Gastrocnemius medialis (tissue), 4 donors: Measurements from ENCODE around the gene CRELD1. TPM values are rescaled to one million over a fixed set of nuclear protein-coding genes. Genes with fewer than 3 reads are reported as not detected.

ENCODE experiments used
- ATAC-seq, 2 donors: fragments of 150-250 bp; one replicate each; pipeline ENCODE4 v1.9.1; 2016
- DNase-seq, 2 donors: peaks; one replicate each; pipeline ENCODE4 v3.0.0-alpha.2; 2019
- H3K27ac ChIP-seq, 4 donors: fragments of 200-600 bp; sonication (generic); 1 replicate in 1 of 4; 2 replicates in 3 of 4; pipeline ENCODE4 v1.5.1; 2016 to 2018; ENCODE audit warnings: mild to moderate bottlenecking in 2 of 4, moderate library complexity in 1 of 4
- H3K27me3 ChIP-seq, 3 donors: fragments of 200-600 bp; sonication (generic) in 2 of 3; 1 replicate in 1 of 3; 2 replicates in 2 of 3; pipeline versions ENCODE4 v1.5.1 to v1.6.0; 2016 to 2019; ENCODE audit warnings: mild to moderate bottlenecking in 1 of 3, moderate library complexity in 1 of 3
- H3K36me3 ChIP-seq, 2 donors: fragments of 200-600 bp; sonication (generic) in 1 of 2; one replicate each; pipeline ENCODE4 v1.5.1; 2017 to 2018
- H3K4me1 ChIP-seq, 2 donors: fragments of 200-600 bp; sonication (generic) in 1 of 2; one replicate each; pipeline ENCODE4 v1.5.1; 2016 to 2017; ENCODE audit warnings: mild to moderate bottlenecking in 2 of 2
- H3K4me3 ChIP-seq, 4 donors: fragments of 200-600 bp; sonication (generic) in 3 of 4; 1 replicate in 1 of 4; 2 replicates in 3 of 4; pipeline ENCODE4 v1.5.1; 2016 to 2019; ENCODE audit warnings: mild to moderate bottlenecking in 2 of 4
- H3K9me3 ChIP-seq, 3 donors: fragments of 200-600 bp; sonication (generic) in 2 of 3; 1 replicate in 1 of 3; 2 replicates in 2 of 3; pipeline ENCODE4 v1.5.1; 2016 to 2019
- POLR2A ChIP-seq, 2 donors: fragments of 450-650 bp; IDR thresholded peaks; one replicate each; pipeline ENCODE4 v1.6.1; 2017; ENCODE audit warnings: antibody characterized with exemption in 2 of 2, mild to moderate bottlenecking in 2 of 2, moderate library complexity in 2 of 2
- in situ Hi-C, 4 donors: fragments of 200-750 bp; cut with MboI; loops; one replicate each; pipeline versions ENCODE4 v1.15.0 to v1.8.0; 2017; ENCODE audit warnings: low sequenced_read_pairs in 4 of 4
- intact Hi-C: fragments of 100-400 bp; cut with DNase I; formaldehyde crosslinking; loops from one replicate; pipeline ENCODE4 v1.15.1; 2023; ENCODE audit warnings: low total_unique reads
- total RNA-seq, 4 donors: library from RNA; depleted of rRNA; stranded (reverse); fragments of >200 nt; gene quantifications; one replicate each; pipeline versions ENCODE4 v1.1.0 to v1.2.3, GENCODE V29; 2016
- TF ChIP-seq, protein P1 (sequence below), 5 experiments: fragments of 450-650 bp in 3 of 5; fragments of 200-600 bp in 2 of 5; sonication (generic) in 2 of 5; IDR thresholded peaks in 4 of 5; conservative IDR thresholded peaks in 1 of 5; 1 replicate in 4 of 5; 2 replicates in 1 of 5; pipeline ENCODE4 v1.5.1; 2016 to 2019; ENCODE audit warnings: antibody characterized with exemption in 5 of 5, mild to moderate bottlenecking in 3 of 5, moderate library complexity in 3 of 5

CRELD1 gene
- total RNA-seq, 4 donors from 2014 or later: 31.6 to 42.3 (median 37.1) TPM

DNA sequence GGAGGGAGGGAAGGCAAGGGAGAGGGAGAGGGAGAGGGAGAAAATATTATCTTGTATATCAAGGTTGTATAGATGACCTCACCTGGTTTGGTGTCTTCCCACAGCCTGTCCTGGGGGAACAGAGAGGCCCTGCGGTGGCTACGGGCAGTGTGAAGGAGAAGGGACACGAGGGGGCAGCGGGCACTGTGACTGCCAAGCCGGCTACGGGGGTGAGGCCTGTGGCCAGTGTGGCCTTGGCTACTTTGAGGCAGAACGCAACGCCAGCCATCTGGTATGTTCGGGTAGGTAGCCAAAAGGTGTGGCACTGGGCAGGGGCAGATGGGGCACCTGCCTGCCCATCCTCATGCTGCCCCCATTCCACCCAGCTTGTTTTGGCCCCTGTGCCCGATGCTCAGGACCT is 7.1 kb downstream of the CRELD1 start:
- Histone ChIP-seq H3K36me3 (peaks cover 0 to 51% of the 10 kb centered on the region in 2 donors), H3K4me1 (peaks cover 4% of the 10 kb centered on the region in 2 donors), H3K27ac (no peak overlapping the region), H3K4me3 (no peak overlapping the region), H3K9me3 (no peaks in the 10 kb centered on the region), H3K27me3 (no peaks in the 10 kb centered on the region)
- intact Hi-C loops (no loop called here), in situ Hi-C loops (no loop called here)
- no peak for DNase-seq
- no peak for TF ChIP-seq POLR2A (IDR thresholded peaks at IDR 0.05)
- TF ChIP-seq, protein P1, sequence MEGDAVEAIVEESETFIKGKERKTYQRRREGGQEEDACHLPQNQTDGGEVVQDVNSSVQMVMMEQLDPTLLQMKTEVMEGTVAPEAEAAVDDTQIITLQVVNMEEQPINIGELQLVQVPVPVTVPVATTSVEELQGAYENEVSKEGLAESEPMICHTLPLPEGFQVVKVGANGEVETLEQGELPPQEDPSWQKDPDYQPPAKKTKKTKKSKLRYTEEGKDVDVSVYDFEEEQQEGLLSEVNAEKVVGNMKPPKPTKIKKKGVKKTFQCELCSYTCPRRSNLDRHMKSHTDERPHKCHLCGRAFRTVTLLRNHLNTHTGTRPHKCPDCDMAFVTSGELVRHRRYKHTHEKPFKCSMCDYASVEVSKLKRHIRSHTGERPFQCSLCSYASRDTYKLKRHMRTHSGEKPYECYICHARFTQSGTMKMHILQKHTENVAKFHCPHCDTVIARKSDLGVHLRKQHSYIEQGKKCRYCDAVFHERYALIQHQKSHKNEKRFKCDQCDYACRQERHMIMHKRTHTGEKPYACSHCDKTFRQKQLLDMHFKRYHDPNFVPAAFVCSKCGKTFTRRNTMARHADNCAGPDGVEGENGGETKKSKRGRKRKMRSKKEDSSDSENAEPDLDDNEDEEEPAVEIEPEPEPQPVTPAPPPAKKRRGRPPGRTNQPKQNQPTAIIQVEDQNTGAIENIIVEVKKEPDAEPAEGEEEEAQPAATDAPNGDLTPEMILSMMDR (IDR thresholded peaks at IDR 0.05 in 4 of 5, conservative IDR thresholded peaks at IDR 0.05 in 1 of 5): no peak
- ATAC-seq: no peak

GRCh38 chr3:9942164-9942563 is 8.5 kb downstream of the CRELD1 start:
- in situ Hi-C loops (no loop called here), intact Hi-C loops (no loop called here)
- Histone ChIP-seq H3K27ac (no peak overlapping the region), H3K4me1 (peaks cover 0 to 9% of the 10 kb centered on the region in 2 donors), H3K27me3 (no peaks in the 10 kb centered on the region), H3K36me3 (peaks cover 0 to 40% of the 10 kb centered on the region in 2 donors), H3K4me3 (no peak overlapping the region), H3K9me3 (no peaks in the 10 kb centered on the region)
- DNase-seq (no peak), ATAC-seq (no peak)
- TF ChIP-seq, protein P1 (IDR thresholded peaks at IDR 0.05 in 4 of 5, conservative IDR thresholded peaks at IDR 0.05 in 1 of 5): no peak
- no peak for TF ChIP-seq POLR2A (IDR thresholded peaks at IDR 0.05)

DNA sequence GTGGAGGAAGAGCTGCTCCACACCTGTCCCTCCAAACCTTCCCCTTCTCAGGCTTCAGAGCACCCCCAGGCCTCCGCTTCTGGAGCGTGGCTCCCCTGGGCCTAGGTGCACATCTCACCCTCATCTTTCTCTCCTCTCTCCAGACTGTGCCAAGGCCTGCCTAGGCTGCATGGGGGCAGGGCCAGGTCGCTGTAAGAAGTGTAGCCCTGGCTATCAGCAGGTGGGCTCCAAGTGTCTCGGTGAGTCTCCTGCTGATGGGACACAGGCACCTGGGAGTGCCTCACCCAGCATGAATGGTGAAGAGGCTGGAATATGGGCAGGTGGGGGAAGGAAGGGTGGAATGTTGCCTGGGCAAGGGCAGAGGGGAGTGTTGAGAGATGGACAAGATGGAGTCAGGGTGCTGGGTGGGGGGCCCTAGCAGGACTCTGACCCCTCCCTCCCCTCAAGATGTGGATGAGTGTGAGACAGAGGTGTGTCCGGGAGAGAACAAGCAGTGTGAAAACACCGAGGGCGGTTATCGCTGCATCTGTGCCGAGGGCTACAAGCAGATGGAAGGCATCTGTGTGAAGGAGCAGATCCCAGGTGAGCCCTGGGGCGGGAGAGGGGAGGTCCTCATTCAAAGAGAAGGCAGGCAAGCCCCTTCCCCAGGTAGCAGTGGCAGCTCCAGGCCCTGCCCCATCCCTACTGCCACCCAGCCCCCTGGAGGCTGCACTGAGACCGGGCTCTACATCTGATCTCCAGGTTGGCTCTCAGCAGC is 9.5 kb downstream of the CRELD1 start:
- H3K27me3 ChIP-seq: no peaks in the 10 kb centered on the region
- DNase-seq (no peak), ATAC-seq (no peak)
- in situ Hi-C loops: no loop called here
- no peaks in the 10 kb centered on the region for H3K9me3 ChIP-seq
- intact Hi-C loops: no loop called here
- TF ChIP-seq, protein P1 (IDR thresholded peaks at IDR 0.05 in 4 of 5, conservative IDR thresholded peaks at IDR 0.05 in 1 of 5): no peak
- no peak for TF ChIP-seq POLR2A (IDR thresholded peaks at IDR 0.05)
- no peak overlapping the region for H3K4me3 ChIP-seq
- H3K36me3 ChIP-seq: peaks cover 0 to 30% of the 10 kb centered on the region in 2 donors
- H3K4me1 ChIP-seq: peaks cover 7 to 16% of the 10 kb centered on the region in 2 donors
- no peak overlapping the region for H3K27ac ChIP-seq

- Histone ChIP-seq H3K4me1 (peaks cover 7 to 16% of the 10 kb centered on the region in 2 donors), H3K9me3 (no peaks in the 10 kb centered on the region), H3K27ac (no peak overlapping the region), H3K4me3 (no peak overlapping the region), H3K27me3 (no peaks in the 10 kb centered on the region), H3K36me3 (peaks cover 0 to 23% of the 10 kb centered on the region in 2 donors)
- DNase-seq: no peak
- TF ChIP-seq POLR2A (IDR thresholded peaks at IDR 0.05): no peak
- TF ChIP-seq, protein P1 (IDR thresholded peaks at IDR 0.05 in 4 of 5, conservative IDR thresholded peaks at IDR 0.05 in 1 of 5): no peak
- in situ Hi-C loops (no loop called here), intact Hi-C loops (no loop called here)
- no peak for ATAC-seq
Observed at GRCh38 chr3:9944271-9944670, 10.6 kb downstream of the CRELD1 start.
